Measurements from ENCODE around the gene AIF1L. TPM values are rescaled to one million over a fixed set of nuclear protein-coding genes. Genes with fewer than 3 reads are reported as not detected.

AIF1L gene
- total RNA-seq (2014; rRNA removed; shearing (Covaris generic)): 25.5 and 26.9 TPM in 2 replicates

DNA sequence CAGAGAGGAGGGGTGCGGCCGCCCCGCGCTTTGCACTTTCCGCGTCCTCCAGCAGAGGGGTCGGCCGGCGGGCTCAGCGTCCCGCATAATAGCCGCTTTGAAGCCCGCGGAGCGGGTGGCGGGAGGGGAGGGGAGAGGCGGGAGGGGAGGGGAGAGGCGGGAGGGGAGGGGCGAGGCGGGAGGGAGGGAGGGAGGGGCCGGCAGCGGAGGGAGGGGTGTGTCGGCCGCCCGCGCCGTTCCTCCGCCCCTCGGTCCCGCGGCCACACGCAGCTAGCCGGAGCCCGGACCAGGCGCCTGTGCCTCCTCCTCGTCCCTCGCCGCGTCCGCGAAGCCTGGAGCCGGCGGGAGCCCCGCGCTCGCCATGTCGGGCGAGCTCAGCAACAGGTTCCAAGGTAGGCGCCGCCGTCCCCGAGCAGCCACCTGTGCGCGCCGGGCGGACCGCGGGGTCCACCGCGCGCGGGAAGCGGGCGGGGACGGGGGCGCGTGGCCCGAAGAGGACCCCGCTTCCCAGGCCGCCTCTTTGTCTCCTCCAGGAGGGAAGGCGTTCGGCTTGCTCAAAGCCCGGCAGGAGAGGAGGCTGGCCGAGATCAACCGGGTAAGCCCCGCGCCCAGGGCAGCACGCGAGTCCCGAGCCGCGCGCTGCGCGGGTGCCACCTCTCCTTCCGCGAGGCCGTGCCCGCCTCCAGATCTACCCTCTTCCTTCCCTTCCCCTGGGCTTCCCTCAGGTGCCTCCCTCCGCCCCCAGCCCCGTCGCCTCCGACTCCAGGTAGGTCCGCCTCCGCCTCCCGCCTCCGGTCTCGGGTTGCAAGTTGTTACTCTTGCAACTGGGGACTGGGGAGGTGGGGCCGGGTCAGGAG lies at the start of gene AIF1L:
Gene AIF1L, plus strand, starts transcription at position 263 of the 857 bp plus-strand sequence. Its CDS starts 99 bp downstream, at position 362.
- peak; percentile 18 for DNase-seq (ENCODE audit: low spot score)
- in situ Hi-C loops (cut with HindIII; ENCODE audit: low sequenced_read_pairs): no loop called here

DNA sequence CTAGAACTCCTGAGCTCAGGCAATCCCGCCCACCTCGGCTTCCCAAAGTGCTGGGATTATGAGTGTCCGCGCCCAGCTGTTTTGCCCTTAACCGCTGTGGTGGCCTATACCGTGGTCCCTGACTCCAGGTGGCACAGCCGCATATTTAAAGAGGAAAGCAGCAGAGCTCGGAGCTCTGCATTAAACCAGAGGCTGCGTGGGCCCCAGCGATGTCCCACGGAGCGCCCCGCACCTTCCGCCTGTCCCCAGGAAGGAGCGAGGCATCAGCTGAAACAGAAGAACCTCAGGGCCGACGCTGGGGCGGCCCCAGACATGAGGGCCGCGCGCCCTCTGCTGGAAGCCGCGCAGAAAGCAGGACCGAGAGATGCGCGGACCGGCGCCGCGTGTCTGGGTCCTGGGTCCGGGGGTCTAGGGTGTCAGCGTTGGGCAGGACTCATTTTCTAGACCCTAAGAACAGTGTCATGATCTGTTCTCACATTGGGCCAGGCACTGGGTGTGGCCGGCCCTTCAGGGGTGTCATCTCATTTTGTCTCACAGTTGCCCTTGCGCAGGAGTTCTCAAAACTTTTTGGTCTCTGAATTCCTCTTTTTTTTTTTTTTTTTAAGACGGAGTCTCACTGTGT lies 49.6 kb upstream of the AIF1L start:
- peak; percentile 53 for DNase-seq (ENCODE audit: low spot score)
- in situ Hi-C loops (cut with HindIII; ENCODE audit: low sequenced_read_pairs): no loop called here

DNA sequence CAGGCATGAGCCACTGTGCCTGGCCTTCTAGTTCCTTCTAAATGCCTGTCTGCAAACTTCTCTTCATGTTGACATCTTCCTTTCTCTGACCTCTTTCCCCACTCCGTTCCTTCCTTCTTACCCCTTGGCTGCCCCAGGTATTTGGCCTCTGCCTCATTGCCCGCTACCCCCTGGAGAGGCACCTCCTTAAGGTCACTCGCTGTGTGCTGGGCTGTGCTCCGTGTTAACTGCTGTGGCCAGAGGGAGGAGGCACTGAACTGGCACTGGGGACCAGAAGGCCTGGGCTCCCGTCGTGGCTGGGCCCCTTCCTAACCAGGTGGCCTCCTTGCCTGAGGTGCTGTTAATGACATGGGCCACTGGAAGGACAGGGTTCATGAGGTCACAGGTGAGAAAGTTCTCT lies 48.0 kb upstream of the AIF1L start:
- in situ Hi-C loops (cut with HindIII; ENCODE audit: low sequenced_read_pairs): no loop called here
- DNase-seq (ENCODE audit: low spot score): no peak

DNA sequence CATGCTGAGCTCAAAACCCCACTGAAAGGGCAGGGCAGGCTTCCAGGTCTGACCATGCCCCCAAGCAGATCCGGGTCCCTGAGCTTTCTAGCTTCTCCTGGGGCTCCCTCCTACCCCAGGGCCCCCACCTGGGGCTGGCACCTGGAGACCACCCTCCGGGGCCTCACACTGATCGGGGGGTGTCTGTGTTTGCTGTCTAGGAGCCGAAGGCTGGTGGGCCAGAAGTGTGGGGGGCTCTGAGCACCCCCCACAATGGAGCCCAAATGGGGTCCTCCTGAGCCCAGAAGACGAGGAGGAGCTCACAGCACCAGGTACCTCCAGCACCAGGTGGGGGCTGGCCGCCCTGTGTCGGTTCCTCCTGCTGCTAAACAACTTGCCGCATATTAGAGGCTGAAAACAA lies 47.5 kb upstream of the AIF1L start:
- no peak for DNase-seq (ENCODE audit: low spot score)
- in situ Hi-C loops (cut with HindIII; ENCODE audit: low sequenced_read_pairs): no loop called here

DNA sequence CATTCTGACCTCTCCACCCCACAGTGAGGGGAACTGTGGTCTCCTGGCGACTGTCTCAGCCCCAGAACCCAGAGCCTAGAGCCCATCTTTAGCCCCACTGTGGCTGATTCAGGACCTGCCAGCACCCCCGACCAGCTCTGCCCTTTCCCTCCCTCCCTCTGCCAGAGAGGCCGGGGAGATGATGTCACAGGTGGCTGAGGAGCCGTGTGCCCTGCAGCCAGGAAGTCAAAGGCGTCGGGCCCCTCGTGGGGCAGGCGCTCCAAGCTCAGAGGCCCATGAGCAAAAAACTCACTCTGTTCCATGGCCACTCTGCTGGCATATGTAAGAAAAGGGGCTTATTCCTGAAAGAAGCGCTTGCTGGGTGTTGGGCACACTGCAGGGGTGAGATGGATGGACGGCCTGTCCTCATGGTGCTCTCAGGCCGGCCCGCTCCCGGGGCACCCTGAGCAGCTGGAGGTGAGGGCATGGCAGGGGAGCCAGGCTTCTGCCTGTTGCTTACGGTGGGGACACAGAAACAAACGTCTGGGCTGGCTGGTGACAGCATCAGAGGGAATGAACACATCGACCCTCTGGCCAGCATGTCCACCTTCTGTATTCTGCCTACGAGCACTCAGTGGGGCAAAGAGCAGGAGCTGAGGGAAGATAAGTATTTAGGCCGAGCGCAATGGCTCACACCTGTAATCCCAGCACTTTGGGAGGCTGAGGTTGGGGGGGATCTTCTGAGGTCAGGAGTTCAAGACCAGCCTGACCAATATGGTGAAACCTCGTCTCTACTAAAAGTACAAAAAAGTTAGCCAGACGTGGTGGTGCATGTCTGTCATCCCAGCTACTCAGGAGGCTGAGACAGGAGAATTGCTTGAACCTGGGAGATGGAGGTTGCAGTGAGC lies 46.3 kb upstream of the AIF1L start:
- DNase-seq (ENCODE audit: low spot score): no peak
- in situ Hi-C loops (cut with HindIII; ENCODE audit: low sequenced_read_pairs): no loop called here

DNA sequence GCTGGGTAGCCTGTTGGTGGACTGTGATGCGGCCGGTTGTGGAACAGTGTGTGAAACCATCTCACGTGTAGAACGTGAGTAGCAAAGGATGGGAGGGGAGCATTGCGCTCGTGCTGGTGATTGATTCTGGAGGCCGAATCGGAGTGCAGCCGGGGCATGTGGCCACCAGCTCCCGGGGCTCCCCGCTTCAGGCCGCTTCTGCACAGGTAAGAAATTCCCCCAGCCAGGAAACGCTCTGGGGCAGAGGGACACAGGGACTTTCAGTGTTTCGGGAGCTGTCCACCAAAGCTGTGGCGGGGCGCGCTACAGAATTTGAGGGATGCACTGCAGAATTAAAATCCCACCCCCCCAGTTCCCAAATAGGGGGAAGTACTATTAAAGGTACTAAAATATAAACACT lies 45.5 kb upstream of the AIF1L start:
- DNase-seq (ENCODE audit: low spot score): no peak
- in situ Hi-C loops (cut with HindIII; ENCODE audit: low sequenced_read_pairs): no loop called here

DNA sequence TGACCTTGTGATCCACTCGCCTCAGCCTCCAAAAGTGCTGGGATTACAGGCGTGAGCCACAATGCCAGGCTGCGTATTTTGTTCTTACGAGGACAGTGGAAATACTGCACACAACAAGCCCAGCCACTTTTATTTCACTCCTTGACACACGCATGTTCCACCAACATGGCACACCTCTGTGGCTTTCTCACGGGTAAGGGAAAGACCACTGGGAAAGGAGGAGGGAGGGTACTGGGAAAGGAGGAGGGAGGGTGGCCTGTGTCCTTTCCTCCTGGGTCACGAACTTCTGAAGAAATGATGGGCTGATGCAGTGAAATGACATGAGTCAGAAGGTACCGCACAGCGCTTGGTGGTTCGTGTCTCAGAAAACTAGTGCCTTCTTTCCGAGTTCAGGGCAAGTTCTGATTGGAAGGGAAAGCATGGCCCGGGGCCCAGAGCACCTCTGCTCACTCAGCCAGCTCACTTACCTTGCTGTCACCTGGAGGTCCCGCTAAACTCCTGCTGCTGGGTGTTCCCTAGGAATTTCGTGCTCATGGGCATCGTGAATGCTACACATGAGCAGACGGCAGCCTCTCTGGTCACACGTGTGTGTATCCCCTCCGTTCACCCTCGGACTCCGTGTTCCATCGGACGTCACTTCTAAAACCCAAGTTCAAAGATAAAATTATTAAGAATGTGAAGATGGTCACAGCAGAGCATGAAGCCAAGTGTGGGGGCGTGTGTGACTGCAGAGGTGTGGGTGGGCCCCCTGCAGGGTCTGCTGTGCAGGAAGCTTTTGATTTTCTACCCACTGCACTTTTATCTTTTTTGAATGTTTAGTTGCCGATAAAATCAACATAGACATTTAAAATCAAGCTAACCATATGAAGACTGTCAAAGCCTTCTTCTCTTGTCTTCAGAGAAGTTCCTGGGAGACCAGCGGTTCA lies 44.5 kb upstream of the AIF1L start:
- in situ Hi-C loops (cut with HindIII; ENCODE audit: low sequenced_read_pairs): no loop called here
- DNase-seq (ENCODE audit: low spot score): no peak

DNA sequence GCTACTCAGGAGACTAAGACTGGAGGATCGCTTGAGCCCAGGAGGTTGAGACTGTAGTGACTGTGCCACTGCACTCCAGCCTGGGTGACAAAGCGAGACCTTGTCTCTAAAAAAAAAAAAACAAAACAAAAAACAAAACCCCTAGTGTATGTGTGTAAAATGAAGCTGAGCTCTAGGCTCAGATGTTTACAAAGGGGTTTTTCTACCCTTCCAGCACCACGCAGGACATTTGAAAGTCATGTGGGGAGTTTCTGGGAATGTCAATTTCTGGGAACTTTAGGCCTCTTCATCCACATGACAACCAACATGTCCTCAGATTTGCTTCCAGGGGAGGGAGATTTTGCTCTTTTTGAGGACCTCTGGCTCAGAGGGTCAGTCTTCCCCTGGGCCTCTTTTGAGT lies 42.4 kb upstream of the AIF1L start:
- in situ Hi-C loops (cut with HindIII; ENCODE audit: low sequenced_read_pairs): no loop called here

DNA sequence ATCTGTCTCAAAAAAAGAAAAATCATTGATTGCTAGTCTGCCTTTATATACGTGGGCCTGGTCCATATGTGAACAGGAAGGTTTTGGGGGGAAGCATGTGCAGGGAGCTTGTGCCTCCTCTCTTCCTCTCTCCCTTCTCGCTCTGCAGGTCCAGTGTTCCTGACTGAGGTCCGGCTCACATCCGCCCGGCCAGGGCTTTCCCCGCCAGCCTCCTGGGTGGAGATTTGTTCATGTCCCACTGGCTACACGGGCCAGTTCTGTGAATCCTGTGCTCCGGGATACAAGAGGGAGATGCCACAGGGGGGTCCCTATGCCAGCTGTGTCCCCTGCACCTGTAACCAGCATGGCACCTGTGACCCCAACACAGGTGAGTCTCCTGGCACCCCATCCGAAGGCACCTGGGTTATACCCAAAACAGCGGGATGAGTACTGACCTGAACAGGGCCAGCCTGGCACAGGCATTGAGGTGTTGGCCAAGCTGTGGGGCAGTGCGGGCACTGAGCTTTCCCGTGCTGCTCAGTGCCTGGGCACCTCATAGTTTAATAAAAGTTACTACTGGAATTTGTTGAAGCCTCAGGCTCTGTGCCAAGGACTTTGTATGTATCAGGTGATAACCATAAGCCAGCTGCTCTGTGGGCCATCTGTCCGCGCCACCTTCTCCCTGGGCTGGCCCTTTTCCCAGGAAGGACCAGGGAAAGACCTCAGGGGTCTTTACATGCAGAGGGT lies 39.4 kb upstream of the AIF1L start:
- no peak for DNase-seq (ENCODE audit: low spot score)
- in situ Hi-C loops (cut with HindIII; ENCODE audit: low sequenced_read_pairs): no loop called here

More for the DNA sequence above, 42.4 kb upstream of the AIF1L start:
- no peak for DNase-seq (ENCODE audit: low spot score)

DNA sequence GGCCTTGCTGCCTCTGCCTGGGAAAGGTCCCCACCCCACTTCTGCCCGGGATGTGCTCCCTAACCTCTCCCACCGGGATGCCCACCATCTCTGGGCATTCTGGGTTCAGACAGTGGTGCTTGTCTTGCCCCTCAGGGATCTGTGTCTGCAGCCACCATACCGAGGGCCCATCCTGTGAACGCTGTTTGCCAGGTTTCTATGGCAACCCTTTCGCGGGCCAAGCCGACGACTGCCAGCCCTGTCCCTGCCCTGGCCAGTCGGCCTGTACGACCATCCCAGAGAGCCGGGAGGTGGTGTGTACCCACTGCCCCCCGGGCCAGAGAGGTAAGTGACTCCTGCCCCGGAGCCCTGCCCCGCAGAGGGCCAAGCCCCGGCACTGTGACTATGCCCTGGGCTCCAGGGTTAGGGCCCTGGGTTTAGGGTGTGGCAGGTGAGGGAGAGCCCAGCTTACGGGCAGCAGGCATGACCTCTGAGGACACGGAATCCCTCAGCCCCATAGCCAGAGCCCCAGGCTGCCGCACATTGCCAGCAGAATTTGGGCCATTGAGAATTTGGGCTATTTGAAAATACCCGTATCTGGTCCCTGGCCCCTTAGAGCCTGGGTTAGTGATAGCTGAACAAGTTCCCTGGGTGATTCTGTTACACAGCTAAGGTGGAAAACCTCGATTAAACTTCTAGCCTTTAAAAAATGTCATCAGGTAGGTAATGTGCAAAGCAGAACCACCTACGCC lies 35.3 kb upstream of the AIF1L start:
- in situ Hi-C loops (cut with HindIII; ENCODE audit: low sequenced_read_pairs): no loop called here
- no peak for DNase-seq (ENCODE audit: low spot score)

DNA sequence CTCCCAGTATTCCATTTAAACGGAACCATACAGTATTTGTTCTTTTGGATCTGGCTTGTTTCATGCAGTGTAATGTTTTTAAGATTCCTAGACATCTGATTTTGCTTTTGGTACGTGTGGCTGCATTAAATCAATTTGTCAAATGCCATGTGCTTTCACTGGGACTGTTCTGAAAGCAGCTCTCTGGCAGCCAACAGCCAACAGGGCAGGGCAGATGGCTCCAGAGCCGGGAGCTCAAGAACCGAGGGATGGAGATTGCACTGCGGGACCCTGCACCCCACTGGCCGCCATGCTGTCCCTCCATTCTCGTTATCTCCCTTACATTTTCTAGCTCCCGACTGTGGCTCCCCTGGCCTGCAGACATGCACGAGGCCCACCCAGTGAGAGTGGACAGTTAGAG lies 33.4 kb upstream of the AIF1L start:
- peak; percentile 72 for DNase-seq (ENCODE audit: low spot score)
- in situ Hi-C loops (cut with HindIII; ENCODE audit: low sequenced_read_pairs): no loop called here

DNA sequence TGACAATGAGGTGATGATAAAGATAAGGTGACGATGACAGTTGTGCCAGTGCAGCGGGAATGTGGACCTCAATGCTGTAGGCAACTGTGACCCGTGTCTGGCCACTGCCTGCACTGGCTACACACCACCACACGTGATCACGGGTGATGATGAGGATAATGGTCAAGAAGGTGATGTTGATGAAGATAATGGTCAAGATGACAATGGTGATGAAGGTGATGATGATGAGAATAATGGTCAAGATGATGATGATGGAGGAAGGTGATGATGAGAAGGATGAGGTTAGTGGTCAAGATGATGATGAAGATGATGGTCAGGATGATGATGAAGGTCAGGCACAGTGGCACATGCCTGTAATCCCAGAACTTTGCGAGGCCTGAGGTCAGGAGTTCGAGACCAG lies 30.7 kb upstream of the AIF1L start:
- no peak for DNase-seq (ENCODE audit: low spot score)
- in situ Hi-C loops (cut with HindIII; ENCODE audit: low sequenced_read_pairs): no loop called here

DNA sequence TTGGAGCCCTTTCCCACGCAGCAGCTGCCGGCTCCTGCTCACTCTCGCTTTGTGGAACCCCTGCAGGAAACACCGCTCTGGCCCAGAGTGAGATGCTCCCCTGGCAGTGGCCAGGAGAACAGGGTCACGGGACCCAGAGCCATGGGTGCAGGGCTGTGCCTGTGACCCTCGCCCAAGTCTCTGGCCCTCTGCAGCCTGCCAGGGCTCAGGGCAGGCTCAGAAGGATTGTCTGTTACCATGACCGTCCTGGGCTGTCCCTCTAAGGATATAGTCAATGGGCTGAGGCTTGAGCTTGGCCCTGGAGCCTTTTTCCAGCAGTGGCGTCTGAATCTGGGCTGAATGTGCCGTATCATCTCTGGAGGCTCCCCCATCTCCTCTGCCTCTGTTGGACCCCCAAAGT lies 28.7 kb upstream of the AIF1L start:
- DNase-seq (ENCODE audit: low spot score): no peak
- in situ Hi-C loops (cut with HindIII; ENCODE audit: low sequenced_read_pairs): no loop called here

DNA sequence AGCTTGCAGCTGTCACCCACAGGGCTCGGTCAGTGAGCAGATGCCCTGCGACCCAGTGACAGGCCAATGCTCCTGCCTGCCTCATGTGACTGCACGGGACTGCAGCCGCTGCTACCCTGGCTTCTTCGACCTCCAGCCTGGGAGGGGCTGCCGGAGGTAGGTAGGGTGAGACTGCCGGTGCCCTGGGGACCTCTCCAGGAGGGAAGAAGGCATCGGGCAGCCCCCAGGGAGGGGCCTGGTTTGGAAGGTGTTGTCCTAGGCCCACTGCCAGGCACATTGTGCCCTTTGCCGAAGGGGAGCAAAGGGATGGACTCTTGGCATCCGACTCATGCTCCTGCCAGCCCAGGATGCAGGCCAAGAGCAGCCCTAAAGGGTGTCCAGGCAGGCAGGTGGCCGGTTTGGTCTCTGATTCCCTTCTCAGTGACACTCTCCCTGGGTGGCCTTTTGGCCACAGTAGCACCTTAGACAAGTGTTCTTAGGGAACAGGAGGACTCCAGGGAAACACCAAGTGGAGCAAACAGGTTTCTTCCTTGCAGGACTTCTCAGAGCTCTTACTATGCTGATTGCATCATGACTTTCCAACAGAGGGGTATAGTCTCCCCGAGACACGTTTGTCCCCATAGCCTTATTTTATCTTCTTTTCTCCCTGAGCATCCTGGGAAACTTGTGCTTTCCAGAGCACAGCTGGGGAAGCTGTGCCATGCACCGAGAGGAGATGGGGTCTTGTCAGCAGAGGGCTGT lies 28.1 kb upstream of the AIF1L start:
- in situ Hi-C loops (cut with HindIII; ENCODE audit: low sequenced_read_pairs): no loop called here

DNA sequence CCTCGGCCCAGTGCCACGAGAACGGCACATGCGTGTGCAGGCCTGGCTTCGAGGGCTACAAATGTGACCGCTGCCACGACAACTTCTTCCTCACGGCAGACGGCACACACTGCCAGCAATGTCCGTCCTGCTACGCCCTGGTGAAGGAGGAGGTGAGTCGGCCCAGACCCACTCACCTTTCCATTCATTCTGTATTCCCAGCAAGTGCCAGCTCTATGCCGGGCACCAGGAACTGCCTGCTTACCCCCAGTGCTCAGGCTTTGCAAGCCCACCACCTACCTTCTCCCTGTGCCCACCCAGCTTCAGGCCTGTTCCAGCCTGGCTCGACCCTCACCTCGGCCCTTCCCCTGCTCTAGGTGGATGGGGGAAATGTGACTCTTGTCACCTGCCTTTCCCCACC lies 26.6 kb upstream of the AIF1L start:
- no peak for DNase-seq (ENCODE audit: low spot score)
- in situ Hi-C loops (cut with HindIII; ENCODE audit: low sequenced_read_pairs): no loop called here

More for the DNA sequence above, 28.1 kb upstream of the AIF1L start:
- DNase-seq (ENCODE audit: low spot score): no peak

DNA sequence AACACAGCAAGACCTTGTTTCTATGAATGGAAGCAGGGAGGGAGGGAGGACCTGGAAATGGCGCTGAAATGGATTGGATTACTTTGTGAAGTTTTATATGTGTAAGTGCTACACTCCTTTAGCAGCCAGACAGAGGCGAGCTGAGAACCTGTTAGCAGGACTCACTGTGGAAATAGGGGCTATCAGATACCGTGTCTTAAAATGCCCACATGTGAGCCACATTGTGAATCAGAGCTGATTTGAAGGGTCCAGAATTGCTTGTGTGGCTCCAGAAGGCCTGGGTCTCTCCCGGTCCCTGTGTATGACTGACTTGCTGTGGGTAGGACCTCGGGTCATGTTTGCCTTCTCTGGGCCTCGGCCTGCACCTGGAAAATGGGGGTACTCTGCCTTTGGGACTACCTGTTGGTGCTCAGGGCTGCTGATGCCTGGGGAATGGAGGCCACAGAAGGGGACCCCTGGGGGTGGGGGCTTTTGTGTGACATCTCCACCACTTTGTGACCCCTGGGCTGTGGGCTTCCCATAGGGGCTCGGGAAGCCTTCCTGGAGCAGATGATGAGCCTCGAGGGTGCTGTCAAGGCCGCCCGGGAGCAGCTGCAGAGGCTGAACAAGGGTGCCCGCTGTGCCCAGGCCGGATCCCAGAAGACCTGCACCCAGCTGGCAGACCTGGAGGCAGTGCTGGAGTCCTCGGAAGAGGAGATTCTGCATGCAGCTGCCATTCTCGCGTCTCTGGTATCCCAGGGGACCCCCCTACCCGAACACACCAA lies 24.0 kb upstream of the AIF1L start:
- DNase-seq (ENCODE audit: low spot score): no peak
- in situ Hi-C loops (cut with HindIII; ENCODE audit: low sequenced_read_pairs): no loop called here
